BE2C (cell line): ENCODE data around the gene C3orf33.
A peak's percentile ranks its signal among the peaks of the same experiment; 100 is the strongest.

Experiments used
- DNase-seq: peaks from one replicate; pipeline ENCODE4 v3.0.0-alpha.2; 2020
- H3K27me3 ChIP-seq: fragments of 250-450 bp; sonication (Bioruptor Pico); 2 replicates; pipeline ENCODE4 v1.5.1; 2020; ENCODE audit warnings: mild to moderate bottlenecking
- H3K36me3 ChIP-seq: fragments of 250-450 bp; sonication (Bioruptor Pico); 2 replicates; pipeline ENCODE4 v1.5.1; 2020; ENCODE audit warnings: mild to moderate bottlenecking
- H3K4me1 ChIP-seq: fragments of 250-450 bp; sonication (Bioruptor Pico); 2 replicates; pipeline ENCODE4 v1.5.1; 2020
- H3K4me3 ChIP-seq: 2 replicates; pipeline ENCODE4 v1.5.1; 2011; ENCODE audit warnings: low read depth, low read length
- H3K9me3 ChIP-seq: fragments of 250-450 bp; sonication (Bioruptor Pico); 2 replicates; pipeline ENCODE4 v1.5.1; 2020
- TF ChIP-seq, protein P1 (sequence below): IDR thresholded peaks from 2 replicates; pipeline ENCODE4 v1.5.1; 2012; ENCODE audit warnings: mild to moderate bottlenecking, low read depth, low read length

The C3orf33 gene

GRCh38 chr3:155766206-155766605, 39.9 kb downstream of the C3orf33 start:
- no peak overlapping the region for H3K4me3 ChIP-seq
- no peaks in the 10 kb centered on the region for H3K4me1 ChIP-seq
- H3K27me3 ChIP-seq, result no peaks in the 10 kb centered on the region
- TF ChIP-seq, protein P1, sequence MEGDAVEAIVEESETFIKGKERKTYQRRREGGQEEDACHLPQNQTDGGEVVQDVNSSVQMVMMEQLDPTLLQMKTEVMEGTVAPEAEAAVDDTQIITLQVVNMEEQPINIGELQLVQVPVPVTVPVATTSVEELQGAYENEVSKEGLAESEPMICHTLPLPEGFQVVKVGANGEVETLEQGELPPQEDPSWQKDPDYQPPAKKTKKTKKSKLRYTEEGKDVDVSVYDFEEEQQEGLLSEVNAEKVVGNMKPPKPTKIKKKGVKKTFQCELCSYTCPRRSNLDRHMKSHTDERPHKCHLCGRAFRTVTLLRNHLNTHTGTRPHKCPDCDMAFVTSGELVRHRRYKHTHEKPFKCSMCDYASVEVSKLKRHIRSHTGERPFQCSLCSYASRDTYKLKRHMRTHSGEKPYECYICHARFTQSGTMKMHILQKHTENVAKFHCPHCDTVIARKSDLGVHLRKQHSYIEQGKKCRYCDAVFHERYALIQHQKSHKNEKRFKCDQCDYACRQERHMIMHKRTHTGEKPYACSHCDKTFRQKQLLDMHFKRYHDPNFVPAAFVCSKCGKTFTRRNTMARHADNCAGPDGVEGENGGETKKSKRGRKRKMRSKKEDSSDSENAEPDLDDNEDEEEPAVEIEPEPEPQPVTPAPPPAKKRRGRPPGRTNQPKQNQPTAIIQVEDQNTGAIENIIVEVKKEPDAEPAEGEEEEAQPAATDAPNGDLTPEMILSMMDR, result no peak
- no peaks in the 10 kb centered on the region for H3K36me3 ChIP-seq
- DNase-seq, result no peak
- H3K9me3 ChIP-seq, result no peaks in the 10 kb centered on the region

- no peaks in the 10 kb centered on the region for H3K4me1 ChIP-seq
- no peak overlapping the region for H3K4me3 ChIP-seq
- no peaks in the 10 kb centered on the region for H3K9me3 ChIP-seq
- H3K36me3 ChIP-seq, result no peaks in the 10 kb centered on the region
- no peaks in the 10 kb centered on the region for H3K27me3 ChIP-seq
- no peak for DNase-seq
- TF ChIP-seq, protein P1, result no peak
Measured at GRCh38 chr3:155763870-155764463, 42.1 kb downstream of the C3orf33 start.

- H3K36me3 ChIP-seq, result no peaks in the 10 kb centered on the region
- TF ChIP-seq, protein P1, result no peak
Measured at GRCh38 chr3:155760653-155761052, 45.4 kb downstream of the C3orf33 start.

GRCh38 chr3:155757577-155757976, 48.5 kb downstream of the C3orf33 start:
- Histone ChIP-seq H3K9me3 (no peaks in the 10 kb centered on the region), H3K4me3 (no peak overlapping the region), H3K36me3 (no peaks in the 10 kb centered on the region), H3K27me3 (no peaks in the 10 kb centered on the region), H3K4me1 (no peaks in the 10 kb centered on the region)
- TF ChIP-seq, protein P1, result no peak
- DNase-seq, result no peak

More at GRCh38 chr3:155760653-155761052, 45.4 kb downstream of the C3orf33 start:
- H3K4me1 ChIP-seq, result no peaks in the 10 kb centered on the region
- H3K27me3 ChIP-seq, result no peaks in the 10 kb centered on the region
- H3K4me3 ChIP-seq, result no peak overlapping the region
- DNase-seq, result no peak
- no peaks in the 10 kb centered on the region for H3K9me3 ChIP-seq

- no peaks in the 10 kb centered on the region for H3K9me3 ChIP-seq
- H3K4me1 ChIP-seq, result no peaks in the 10 kb centered on the region
- TF ChIP-seq, protein P1, result peak; percentile 54
- no peak overlapping the region for H3K4me3 ChIP-seq
- H3K27me3 ChIP-seq, result peaks cover 4% of the 10 kb centered on the region; the same call in 1 of the 2 replicates
- no peak for DNase-seq
- H3K36me3 ChIP-seq, result no peaks in the 10 kb centered on the region
Measured at GRCh38 chr3:155753038-155753639, 52.9 kb downstream of the C3orf33 start.

- H3K4me1 ChIP-seq, result no peaks in the 10 kb centered on the region
- TF ChIP-seq, protein P1, result no peak
- peaks cover 45% of the 10 kb centered on the region for H3K27me3 ChIP-seq
- H3K36me3 ChIP-seq, result no peaks in the 10 kb centered on the region
- no peak for DNase-seq
- H3K4me3 ChIP-seq, result no peak overlapping the region
- H3K9me3 ChIP-seq, result no peaks in the 10 kb centered on the region
Measured at GRCh38 chr3:155748611-155749365, 57.3 kb downstream of the C3orf33 start.
